Neural progenitor cell (in vitro differentiated cells): ENCODE data around the gene HMGB2.

Source experiments
- EZH2 ChIP-seq: fragments of 200-600 bp; sonication (generic); IDR thresholded peaks from 2 replicates; pipeline ENCODE4 v1.6.1; 2017; ENCODE audit warnings: antibody characterized with exemption, mild to moderate bottlenecking, moderate library complexity
- EZH2phosphoT487 ChIP-seq: fragments of 200-600 bp; sonication (generic); IDR thresholded peaks from 2 replicates; pipeline ENCODE4 v1.6.1; 2017; ENCODE audit warnings: antibody characterized with exemption
- TF ChIP-seq, protein P1 (sequence below): fragments of 200-600 bp; sonication (generic); IDR thresholded peaks from 2 replicates; pipeline ENCODE4 v1.5.1; 2017; ENCODE audit warnings: antibody characterized with exemption, mild to moderate bottlenecking

- TF ChIP-seq EZH2phosphoT487 (no peak), EZH2 (no peak)
- TF ChIP-seq, protein P1, sequence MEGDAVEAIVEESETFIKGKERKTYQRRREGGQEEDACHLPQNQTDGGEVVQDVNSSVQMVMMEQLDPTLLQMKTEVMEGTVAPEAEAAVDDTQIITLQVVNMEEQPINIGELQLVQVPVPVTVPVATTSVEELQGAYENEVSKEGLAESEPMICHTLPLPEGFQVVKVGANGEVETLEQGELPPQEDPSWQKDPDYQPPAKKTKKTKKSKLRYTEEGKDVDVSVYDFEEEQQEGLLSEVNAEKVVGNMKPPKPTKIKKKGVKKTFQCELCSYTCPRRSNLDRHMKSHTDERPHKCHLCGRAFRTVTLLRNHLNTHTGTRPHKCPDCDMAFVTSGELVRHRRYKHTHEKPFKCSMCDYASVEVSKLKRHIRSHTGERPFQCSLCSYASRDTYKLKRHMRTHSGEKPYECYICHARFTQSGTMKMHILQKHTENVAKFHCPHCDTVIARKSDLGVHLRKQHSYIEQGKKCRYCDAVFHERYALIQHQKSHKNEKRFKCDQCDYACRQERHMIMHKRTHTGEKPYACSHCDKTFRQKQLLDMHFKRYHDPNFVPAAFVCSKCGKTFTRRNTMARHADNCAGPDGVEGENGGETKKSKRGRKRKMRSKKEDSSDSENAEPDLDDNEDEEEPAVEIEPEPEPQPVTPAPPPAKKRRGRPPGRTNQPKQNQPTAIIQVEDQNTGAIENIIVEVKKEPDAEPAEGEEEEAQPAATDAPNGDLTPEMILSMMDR, result peak; percentile 95
Measured at GRCh38 chr4:173301518-173302201, 32.5 kb downstream of the HMGB2 start.
